Measurements from ENCODE around the gene MAPT.
A peak's percentile ranks its signal among the peaks of the same experiment; 100 is the strongest.

DNA sequence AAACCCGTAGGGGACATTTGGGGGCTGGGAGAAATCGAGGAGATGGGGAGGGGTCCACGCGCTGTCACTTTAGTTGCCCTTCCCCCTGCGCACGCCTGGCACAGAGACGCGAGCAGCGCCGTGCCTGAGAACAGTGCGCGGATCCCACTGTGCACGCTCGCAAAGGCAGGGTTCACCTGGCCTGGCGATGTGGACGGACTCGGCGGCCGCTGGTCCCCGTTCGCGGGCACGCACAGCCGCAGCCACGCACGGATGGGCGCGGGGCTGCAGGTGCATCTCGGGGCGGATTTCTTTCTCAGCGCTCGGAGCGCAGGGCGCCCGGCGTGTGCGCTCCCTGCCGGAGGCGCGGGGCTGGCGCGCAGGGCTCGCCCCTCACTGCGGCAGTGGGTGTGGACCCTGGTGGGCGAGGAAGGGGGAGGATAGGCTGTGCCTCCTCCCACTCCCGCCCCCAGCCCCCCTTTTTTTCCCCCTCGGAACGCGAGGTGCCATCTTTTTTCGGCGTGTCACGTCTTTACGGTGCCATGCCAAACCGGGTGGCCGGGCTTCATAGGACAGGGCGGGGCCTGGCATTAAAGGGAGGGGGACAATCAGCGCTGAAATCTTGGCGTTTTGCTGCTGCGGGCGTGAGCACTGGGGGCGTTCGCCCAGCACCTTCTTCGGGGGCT, 1.1 kb downstream of the MAPT start:
- TF ChIP-seq, protein P1, sequence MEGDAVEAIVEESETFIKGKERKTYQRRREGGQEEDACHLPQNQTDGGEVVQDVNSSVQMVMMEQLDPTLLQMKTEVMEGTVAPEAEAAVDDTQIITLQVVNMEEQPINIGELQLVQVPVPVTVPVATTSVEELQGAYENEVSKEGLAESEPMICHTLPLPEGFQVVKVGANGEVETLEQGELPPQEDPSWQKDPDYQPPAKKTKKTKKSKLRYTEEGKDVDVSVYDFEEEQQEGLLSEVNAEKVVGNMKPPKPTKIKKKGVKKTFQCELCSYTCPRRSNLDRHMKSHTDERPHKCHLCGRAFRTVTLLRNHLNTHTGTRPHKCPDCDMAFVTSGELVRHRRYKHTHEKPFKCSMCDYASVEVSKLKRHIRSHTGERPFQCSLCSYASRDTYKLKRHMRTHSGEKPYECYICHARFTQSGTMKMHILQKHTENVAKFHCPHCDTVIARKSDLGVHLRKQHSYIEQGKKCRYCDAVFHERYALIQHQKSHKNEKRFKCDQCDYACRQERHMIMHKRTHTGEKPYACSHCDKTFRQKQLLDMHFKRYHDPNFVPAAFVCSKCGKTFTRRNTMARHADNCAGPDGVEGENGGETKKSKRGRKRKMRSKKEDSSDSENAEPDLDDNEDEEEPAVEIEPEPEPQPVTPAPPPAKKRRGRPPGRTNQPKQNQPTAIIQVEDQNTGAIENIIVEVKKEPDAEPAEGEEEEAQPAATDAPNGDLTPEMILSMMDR (IDR thresholded peaks at IDR 0.05; ENCODE audit: low read length), result peak; percentile 16
- TF ChIP-seq EZH2phosphoT487 (IDR thresholded peaks at IDR 0.05; ENCODE audit: low read length), result no peak
- TF ChIP-seq EZH2 (optimal IDR thresholded peaks at IDR 0.05; ENCODE audit: low read depth, low read length), result no peak
